ENCODE data around the gene SLC37A2. TPM values are rescaled to one million over a fixed set of nuclear protein-coding genes. Genes with fewer than 3 reads are reported as not detected.

Gene SLC37A2
- total RNA-seq, 1 donor from 2014 or later: 0.54 TPM

- no peak for DNase-seq (ENCODE audit: low spot score in 2 of 2, unreplicated experiment in 2 of 2)
- peaks cover 10% of the 10 kb centered on the region for H3K27me3 Mint-ChIP-seq (ENCODE audit: low read depth)
- no peaks in the 10 kb centered on the region for H3K36me3 Mint-ChIP-seq
- H3K27ac Mint-ChIP-seq: no peak overlapping the region
- H3K9me3 Mint-ChIP-seq: no peaks in the 10 kb centered on the region
- no peaks in the 10 kb centered on the region for H3K4me1 Mint-ChIP-seq
- no peak overlapping the region for H3K4me3 Mint-ChIP-seq
- no peak for TF ChIP-seq CTCF (IDR thresholded peaks at IDR 0.05; ENCODE audit: unreplicated experiment)
Observed at GRCh38 chr11:125082611-125083311, 19.7 kb downstream of the SLC37A2 start.

- H3K9me3 Mint-ChIP-seq: no peaks in the 10 kb centered on the region
- no peak for DNase-seq (ENCODE audit: low spot score in 2 of 2, unreplicated experiment in 2 of 2)
Observed at GRCh38 chr11:125083312-125084056, 20.4 kb downstream of the SLC37A2 start.

DNA sequence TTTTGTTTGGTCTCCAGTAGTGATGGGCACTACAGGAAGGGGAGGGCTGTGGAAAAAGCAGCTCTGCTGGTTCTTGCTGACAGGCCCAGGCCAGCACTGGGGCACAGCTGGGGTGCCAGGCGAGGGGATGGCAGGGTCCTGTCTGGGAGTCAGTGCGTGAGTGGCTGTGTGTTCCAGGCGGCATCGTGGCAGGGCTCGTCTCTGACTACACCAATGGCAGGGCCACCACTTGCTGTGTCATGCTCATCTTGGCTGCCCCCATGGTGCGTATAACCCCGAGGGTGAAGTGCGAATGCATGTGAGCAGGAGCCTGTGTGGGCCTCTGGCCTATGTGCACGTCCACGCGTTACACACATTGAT is 20.9 kb downstream of the SLC37A2 start:
- H3K27ac Mint-ChIP-seq: no peak overlapping the region

More at GRCh38 chr11:125083312-125084056, 20.4 kb downstream of the SLC37A2 start:
- Mint-ChIP-seq H3K4me3 (no peak overlapping the region), H3K36me3 (no peaks in the 10 kb centered on the region), H3K27me3 (ENCODE audit: low read depth) (peaks cover 8% of the 10 kb centered on the region), H3K4me1 (no peaks in the 10 kb centered on the region), H3K27ac (no peak overlapping the region)
- no peak for TF ChIP-seq CTCF (IDR thresholded peaks at IDR 0.05; ENCODE audit: unreplicated experiment)

DNA sequence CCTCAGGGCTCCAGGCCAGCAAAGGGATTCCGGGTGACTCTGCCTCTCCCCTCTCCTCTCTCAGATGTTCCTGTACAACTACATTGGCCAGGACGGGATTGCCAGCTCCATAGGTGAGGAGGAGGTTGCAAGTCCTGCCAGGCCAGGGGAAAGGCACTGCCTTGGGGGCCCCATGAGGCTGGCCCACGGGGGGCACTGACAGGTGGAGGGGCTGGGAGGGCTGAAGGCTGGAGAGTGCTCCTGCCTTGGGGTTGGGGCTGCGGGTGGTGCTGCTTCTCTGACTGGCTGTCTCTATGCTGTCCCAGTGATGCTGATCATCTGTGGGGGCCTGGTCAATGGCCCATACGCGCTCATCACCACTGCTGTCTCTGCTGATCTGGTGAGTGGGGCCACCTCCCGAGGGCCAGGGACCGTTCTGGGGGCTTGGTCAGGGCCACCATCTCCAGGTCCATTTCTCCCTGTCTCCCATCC is 21.7 kb downstream of the SLC37A2 start:
- no peaks in the 10 kb centered on the region for H3K9me3 Mint-ChIP-seq
- DNase-seq (ENCODE audit: low spot score in 2 of 2, unreplicated experiment in 2 of 2): no peak
- no peaks in the 10 kb centered on the region for H3K36me3 Mint-ChIP-seq
- H3K27me3 Mint-ChIP-seq (ENCODE audit: low read depth): peaks cover 8% of the 10 kb centered on the region
- no peak for TF ChIP-seq CTCF (IDR thresholded peaks at IDR 0.05; ENCODE audit: unreplicated experiment)
- no peak overlapping the region for H3K27ac Mint-ChIP-seq
- H3K4me1 Mint-ChIP-seq: no peaks in the 10 kb centered on the region
- H3K4me3 Mint-ChIP-seq: no peak overlapping the region

More for the DNA sequence above, 20.9 kb downstream of the SLC37A2 start:
- no peaks in the 10 kb centered on the region for H3K9me3 Mint-ChIP-seq
- H3K4me3 Mint-ChIP-seq: no peak overlapping the region
- H3K36me3 Mint-ChIP-seq: no peaks in the 10 kb centered on the region
- DNase-seq (ENCODE audit: low spot score in 2 of 2, unreplicated experiment in 2 of 2): no peak
- no peak for TF ChIP-seq CTCF (IDR thresholded peaks at IDR 0.05; ENCODE audit: unreplicated experiment)
- H3K27me3 Mint-ChIP-seq (ENCODE audit: low read depth): peaks cover 8% of the 10 kb centered on the region
- H3K4me1 Mint-ChIP-seq: no peaks in the 10 kb centered on the region

DNA sequence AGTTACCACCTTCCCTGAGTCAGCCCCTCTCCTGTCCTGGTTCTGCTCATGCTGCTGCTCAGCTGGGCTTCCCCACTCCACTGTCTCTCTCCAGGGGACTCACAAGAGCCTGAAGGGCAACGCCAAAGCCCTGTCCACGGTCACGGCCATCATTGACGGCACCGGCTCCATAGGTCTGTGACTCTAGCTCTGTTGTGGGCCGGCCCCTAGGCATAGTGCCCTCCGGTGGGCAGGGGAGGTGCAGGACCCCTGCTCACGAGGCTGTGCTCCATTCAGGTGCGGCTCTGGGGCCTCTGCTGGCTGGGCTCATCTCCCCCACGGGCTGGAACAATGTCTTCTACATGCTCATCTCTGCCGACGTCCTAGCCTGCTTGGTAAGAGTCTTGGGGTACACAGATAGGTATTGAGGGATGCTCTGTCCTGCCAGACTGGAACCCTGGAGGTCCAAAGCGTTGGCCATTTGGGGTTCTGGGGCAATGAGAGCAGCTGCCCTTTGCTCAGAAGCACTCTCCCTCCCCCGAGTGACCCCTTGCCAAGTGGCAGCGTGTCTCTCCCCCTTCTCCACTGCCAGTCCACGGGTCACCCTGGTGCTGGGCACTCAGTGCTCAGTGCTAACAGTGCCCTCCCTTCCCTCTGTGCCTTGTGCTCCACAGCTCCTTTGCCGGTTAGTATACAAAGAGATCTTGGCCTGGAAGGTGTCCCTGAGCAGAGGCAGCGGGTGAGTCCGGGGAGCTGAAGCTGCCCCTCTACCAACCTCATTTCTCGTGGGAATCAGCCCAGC is 22.4 kb downstream of the SLC37A2 start:
- no peak for TF ChIP-seq CTCF (IDR thresholded peaks at IDR 0.05; ENCODE audit: unreplicated experiment)
- H3K4me1 Mint-ChIP-seq: no peaks in the 10 kb centered on the region
- H3K27me3 Mint-ChIP-seq (ENCODE audit: low read depth): peaks cover 8% of the 10 kb centered on the region
- no peaks in the 10 kb centered on the region for H3K9me3 Mint-ChIP-seq
- no peak for DNase-seq (ENCODE audit: low spot score in 2 of 2, unreplicated experiment in 2 of 2)
- H3K36me3 Mint-ChIP-seq: no peaks in the 10 kb centered on the region
- no peak overlapping the region for H3K4me3 Mint-ChIP-seq
- H3K27ac Mint-ChIP-seq: no peak overlapping the region
